HEK293 (cell line): ENCODE data around the gene RBM18.

Experiments
- SALL2 ChIP-seq: fragments of 450-650 bp; formaldehyde crosslinking; IDR thresholded peaks from 2 replicates; pipeline ENCODE4 v1.5.0; 2017; ENCODE audit warnings: missing biosample characterization, mild to moderate bottlenecking, missing genetic modification characterization, borderline replicate concordance
- ZNF24 ChIP-seq: fragments of 450-650 bp; formaldehyde crosslinking; IDR thresholded peaks from 2 replicates; pipeline ENCODE4 v1.5.1; 2016; ENCODE audit warnings: missing biosample characterization, missing genetic modification characterization
- ZNF416 ChIP-seq: fragments of 450-650 bp; formaldehyde crosslinking; IDR thresholded peaks from 2 replicates; pipeline ENCODE4 v1.5.1; 2016; ENCODE audit warnings: missing biosample characterization, missing genetic modification characterization
- ZNF514 ChIP-seq: fragments of 450-650 bp; formaldehyde crosslinking; IDR thresholded peaks from 2 replicates; pipeline ENCODE4 v1.5.1; 2016; ENCODE audit warnings: missing biosample characterization, missing genetic modification characterization
- ZNF555 ChIP-seq: fragments of 450-650 bp; formaldehyde crosslinking; conservative IDR thresholded peaks from 2 replicates; pipeline ENCODE4 v1.5.1; 2017; ENCODE audit warnings: missing biosample characterization, mild to moderate bottlenecking, missing genetic modification characterization, inconsistent platforms
- TF ChIP-seq, protein P1 (sequence below): fragments of 450-650 bp; formaldehyde crosslinking; IDR thresholded peaks from 2 replicates; pipeline ENCODE4 v1.5.1; 2017; ENCODE audit warnings: missing biosample characterization, missing genetic modification characterization
- TF ChIP-seq, protein P2 (sequence below): fragments of 450-650 bp; formaldehyde crosslinking; IDR thresholded peaks from 2 replicates; pipeline ENCODE4 v1.5.1; 2016; ENCODE audit warnings: missing biosample characterization, missing genetic modification characterization

DNA sequence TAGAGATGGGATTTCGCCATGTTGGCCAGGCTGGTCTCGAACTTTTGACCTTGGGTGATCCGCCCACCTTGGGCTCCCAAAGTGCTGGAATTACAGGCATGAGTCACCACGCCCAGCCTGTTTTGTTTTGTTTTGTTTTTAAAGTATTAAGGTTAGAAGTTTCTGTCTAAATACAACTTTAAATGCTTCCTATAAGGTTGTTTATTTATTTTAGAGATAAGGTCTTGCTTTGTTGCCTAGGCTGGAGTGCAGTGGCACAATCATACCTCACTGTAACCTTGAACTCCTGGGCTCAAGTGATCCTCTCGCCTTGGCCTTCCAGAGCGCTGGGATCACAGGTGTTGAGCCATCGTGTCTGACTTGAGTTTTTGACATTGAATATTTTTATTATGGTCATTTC, 11.5 kb upstream of the RBM18 start:
- TF ChIP-seq ZNF514 (tag by site-specific recombination) (no peak), SALL2 (tag by site-specific recombination) (no peak), ZNF416 (no peak), ZNF24 (no peak), ZNF555 (tag by site-specific recombination) (no peak)
- TF ChIP-seq, protein P1, sequence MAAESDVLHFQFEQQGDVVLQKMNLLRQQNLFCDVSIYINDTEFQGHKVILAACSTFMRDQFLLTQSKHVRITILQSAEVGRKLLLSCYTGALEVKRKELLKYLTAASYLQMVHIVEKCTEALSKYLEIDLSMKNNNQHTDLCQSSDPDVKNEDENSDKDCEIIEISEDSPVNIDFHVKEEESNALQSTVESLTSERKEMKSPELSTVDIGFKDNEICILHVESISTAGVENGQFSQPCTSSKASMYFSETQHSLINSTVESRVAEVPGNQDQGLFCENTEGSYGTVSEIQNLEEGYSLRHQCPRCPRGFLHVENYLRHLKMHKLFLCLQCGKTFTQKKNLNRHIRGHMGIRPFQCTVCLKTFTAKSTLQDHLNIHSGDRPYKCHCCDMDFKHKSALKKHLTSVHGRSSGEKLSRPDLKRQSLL (tag by site-specific recombination), result no peak
- TF ChIP-seq, protein P2, sequence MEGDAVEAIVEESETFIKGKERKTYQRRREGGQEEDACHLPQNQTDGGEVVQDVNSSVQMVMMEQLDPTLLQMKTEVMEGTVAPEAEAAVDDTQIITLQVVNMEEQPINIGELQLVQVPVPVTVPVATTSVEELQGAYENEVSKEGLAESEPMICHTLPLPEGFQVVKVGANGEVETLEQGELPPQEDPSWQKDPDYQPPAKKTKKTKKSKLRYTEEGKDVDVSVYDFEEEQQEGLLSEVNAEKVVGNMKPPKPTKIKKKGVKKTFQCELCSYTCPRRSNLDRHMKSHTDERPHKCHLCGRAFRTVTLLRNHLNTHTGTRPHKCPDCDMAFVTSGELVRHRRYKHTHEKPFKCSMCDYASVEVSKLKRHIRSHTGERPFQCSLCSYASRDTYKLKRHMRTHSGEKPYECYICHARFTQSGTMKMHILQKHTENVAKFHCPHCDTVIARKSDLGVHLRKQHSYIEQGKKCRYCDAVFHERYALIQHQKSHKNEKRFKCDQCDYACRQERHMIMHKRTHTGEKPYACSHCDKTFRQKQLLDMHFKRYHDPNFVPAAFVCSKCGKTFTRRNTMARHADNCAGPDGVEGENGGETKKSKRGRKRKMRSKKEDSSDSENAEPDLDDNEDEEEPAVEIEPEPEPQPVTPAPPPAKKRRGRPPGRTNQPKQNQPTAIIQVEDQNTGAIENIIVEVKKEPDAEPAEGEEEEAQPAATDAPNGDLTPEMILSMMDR, result no peak
